ENCODE data around the gene SRP9.

- TF ChIP-seq, protein P1, sequence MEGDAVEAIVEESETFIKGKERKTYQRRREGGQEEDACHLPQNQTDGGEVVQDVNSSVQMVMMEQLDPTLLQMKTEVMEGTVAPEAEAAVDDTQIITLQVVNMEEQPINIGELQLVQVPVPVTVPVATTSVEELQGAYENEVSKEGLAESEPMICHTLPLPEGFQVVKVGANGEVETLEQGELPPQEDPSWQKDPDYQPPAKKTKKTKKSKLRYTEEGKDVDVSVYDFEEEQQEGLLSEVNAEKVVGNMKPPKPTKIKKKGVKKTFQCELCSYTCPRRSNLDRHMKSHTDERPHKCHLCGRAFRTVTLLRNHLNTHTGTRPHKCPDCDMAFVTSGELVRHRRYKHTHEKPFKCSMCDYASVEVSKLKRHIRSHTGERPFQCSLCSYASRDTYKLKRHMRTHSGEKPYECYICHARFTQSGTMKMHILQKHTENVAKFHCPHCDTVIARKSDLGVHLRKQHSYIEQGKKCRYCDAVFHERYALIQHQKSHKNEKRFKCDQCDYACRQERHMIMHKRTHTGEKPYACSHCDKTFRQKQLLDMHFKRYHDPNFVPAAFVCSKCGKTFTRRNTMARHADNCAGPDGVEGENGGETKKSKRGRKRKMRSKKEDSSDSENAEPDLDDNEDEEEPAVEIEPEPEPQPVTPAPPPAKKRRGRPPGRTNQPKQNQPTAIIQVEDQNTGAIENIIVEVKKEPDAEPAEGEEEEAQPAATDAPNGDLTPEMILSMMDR (IDR thresholded peaks at IDR 0.05; ENCODE audit: low read depth, low read length, poor library complexity, severe bottlenecking): no peak
- TF ChIP-seq EZH2phosphoT487 (IDR thresholded peaks at IDR 0.05; ENCODE audit: borderline replicate concordance, low read length): no peak
Observed at GRCh38 chr1:225834417-225835329, 57.0 kb downstream of the SRP9 start.
